NCI-H524 (cell line): ENCODE measurements around the gene LAMTOR4.

Experiments
- DNase-seq, 2 experiments: peaks; one replicate each; lab custom pipeline; 2025; lab: John Stamatoyannopoulos, UW

Gene LAMTOR4

GRCh38 chr7:100148559-100149328, at the start of gene LAMTOR4:
Gene LAMTOR4 (plus strand): TSS chr7:100148918. CDS start chr7:100148973, 55 bp downstream.
- DNase-seq: peak; percentile 97 to 99

GRCh38 chr7:100099452-100099851, 49.3 kb upstream of the LAMTOR4 start:
- no peak for DNase-seq

- peak; percentile 70 to 90 for DNase-seq
These were observed 48.2 kb upstream of the LAMTOR4 start for GRCh38 chr7:100100420-100101015.

GRCh38 chr7:100101016-100101862, 47.5 kb upstream of the LAMTOR4 start, which contains the start of the genes AP4M1 and MCM7:
Gene AP4M1 (plus strand): TSS chr7:100101643. CDS start chr7:100101715, 72 bp downstream.
Gene MCM7 (minus strand): TSS chr7:100101397. CDS start chr7:100101294, 103 bp downstream.
- DNase-seq: peak; percentile 94 to 97

- no peak for DNase-seq
These were observed 45.5 kb upstream of the LAMTOR4 start for GRCh38 chr7:100102950-100103840.

GRCh38 chr7:100105534-100105933, 43.2 kb upstream of the LAMTOR4 start:
- DNase-seq: no peak

- DNase-seq: no peak
These were observed 42.1 kb upstream of the LAMTOR4 start for GRCh38 chr7:100106633-100107032.

GRCh38 chr7:100107125-100107737, 41.5 kb upstream of the LAMTOR4 start:
- DNase-seq: no peak

GRCh38 chr7:100107890-100108289, 40.8 kb upstream of the LAMTOR4 start:
- no peak for DNase-seq

- DNase-seq: no peak
These were observed 39.1 kb upstream of the LAMTOR4 start for GRCh38 chr7:100109521-100110163.

- no peak for DNase-seq
These were observed 37.6 kb upstream of the LAMTOR4 start for GRCh38 chr7:100111156-100111555.

GRCh38 chr7:100111914-100112313, 36.8 kb upstream of the LAMTOR4 start:
- no peak for DNase-seq

- DNase-seq: no peak
These were observed 33.7 kb upstream of the LAMTOR4 start for GRCh38 chr7:100115026-100115425.

GRCh38 chr7:100118388-100119071, 30.2 kb upstream of the LAMTOR4 start:
- DNase-seq: no peak

- DNase-seq: peak; percentile 90 to 93
These were observed 29.4 kb upstream of the LAMTOR4 start, which contains the start of the genes CNPY4 and TAF6 for GRCh38 chr7:100119072-100119969. Gene CNPY4 (plus strand): TSS chr7:100119634. CDS start chr7:100119745, 111 bp downstream. Gene TAF6 (minus strand): TSS chr7:100119358. CDS start chr7:100114209, 5,149 bp downstream.

- peak; percentile 41 to 58 for DNase-seq
These were observed 28.6 kb upstream of the LAMTOR4 start for GRCh38 chr7:100119970-100120732.

GRCh38 chr7:100120733-100121036, 28.0 kb upstream of the LAMTOR4 start:
- no peak for DNase-seq

GRCh38 chr7:100122067-100122466, 26.7 kb upstream of the LAMTOR4 start:
- no peak for DNase-seq
